NT2/D1 (cell line): ENCODE data around the gene CLCN4.

Source experiments
- YY1 ChIP-seq: IDR thresholded peaks from 2 replicates; pipeline ENCODE4 v1.6.1; 2011; ENCODE audit not compliant: insufficient read length, insufficient read depth
- ZNF274 ChIP-seq: IDR thresholded peaks from 2 replicates; pipeline ENCODE4 v1.6.1; 2011; ENCODE audit warnings: mild to moderate bottlenecking, low read depth, low read length

DNA sequence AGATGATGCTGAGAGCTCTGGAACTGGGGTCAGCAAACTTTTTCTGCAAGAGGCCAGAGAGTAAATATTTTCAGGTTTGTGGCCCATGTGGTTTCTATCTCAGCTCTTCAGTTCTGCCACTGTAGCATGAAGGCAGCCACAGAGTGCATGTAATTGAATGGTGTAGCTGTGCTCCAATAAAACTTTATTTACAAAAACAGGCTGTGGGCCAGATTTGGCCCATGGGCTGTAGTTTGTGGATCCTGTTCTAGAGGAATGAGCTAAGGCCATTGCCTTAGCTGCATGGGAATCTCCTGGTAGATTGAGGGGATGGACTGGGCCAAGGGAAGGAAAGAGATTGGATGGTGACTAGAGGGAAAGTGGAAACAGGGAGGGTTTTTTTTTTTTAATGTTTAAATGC lies 36.8 kb downstream of the CLCN4 start:
- TF ChIP-seq YY1 (no peak), ZNF274 (no peak)
